Neural crest cell (in vitro differentiated cells): Measurements from ENCODE around the gene MRPL43. TPM values are rescaled to one million over a fixed set of nuclear protein-coding genes. Genes with fewer than 3 reads are reported as not detected.

Experiments used
- DNase-seq: peaks from one replicate; pipeline ENCODE4 v3.0.0; 2021; ENCODE audit warnings: low read depth, mixed read lengths, low spot score
- H3K27ac Mint-ChIP-seq: one replicate; pipeline ENCODE4 v1.8.0; 2021; ENCODE audit warnings: mild to moderate bottlenecking, mixed read lengths; ENCODE audit not compliant: unreplicated experiment
- H3K27me3 Mint-ChIP-seq: 2 replicates; pipeline ENCODE4 v1.8.0; 2021; ENCODE audit warnings: low read depth, mild to moderate bottlenecking, mixed read lengths
- H3K36me3 Mint-ChIP-seq: 2 replicates; pipeline ENCODE4 v1.8.0; 2021; ENCODE audit warnings: low read depth, mild to moderate bottlenecking, mixed read lengths
- H3K4me1 Mint-ChIP-seq: 2 replicates; pipeline ENCODE4 v1.8.0; 2021; ENCODE audit warnings: mixed read lengths
- H3K4me3 Mint-ChIP-seq: one replicate; pipeline ENCODE4 v1.8.0; 2021; ENCODE audit warnings: mild to moderate bottlenecking, mixed read lengths
- H3K9me3 Mint-ChIP-seq: 2 replicates; pipeline ENCODE4 v1.8.0; 2021; ENCODE audit warnings: mixed read lengths
- CTCF ChIP-seq: fragments of 200-600 bp; sonication (generic); conservative IDR thresholded peaks from 2 replicates; pipeline ENCODE4 v1.5.0; 2021; ENCODE audit warnings: antibody characterized with exemption, mild to moderate bottlenecking
- total RNA-seq: library from RNA; stranded (reverse); gene quantifications from 2 replicates; pipeline ENCODE4 v1.2.1, GENCODE V29; 2021

Gene MRPL43
- total RNA-seq, 1 donor from 2014 or later = 64.0 TPM

GRCh38 chr10:101018118-101018599 lies 30.9 kb upstream of the MRPL43 start:
- no peak overlapping the region for H3K4me3 Mint-ChIP-seq
- peaks cover 73% of the 10 kb centered on the region for H3K27me3 Mint-ChIP-seq
- no peaks in the 10 kb centered on the region for H3K36me3 Mint-ChIP-seq
- no peak for DNase-seq
- H3K27ac Mint-ChIP-seq = no peak overlapping the region
- H3K9me3 Mint-ChIP-seq = no peaks in the 10 kb centered on the region
- no peak for TF ChIP-seq CTCF
- peaks cover 13% of the 10 kb centered on the region for H3K4me1 Mint-ChIP-seq

GRCh38 chr10:101016814-101017213 lies 29.5 kb upstream of the MRPL43 start:
- DNase-seq = no peak
- Mint-ChIP-seq H3K4me3 (no peak overlapping the region), H3K9me3 (no peaks in the 10 kb centered on the region), H3K4me1 (peaks cover 20% of the 10 kb centered on the region), H3K27ac (no peak overlapping the region), H3K27me3 (peaks cover 76% of the 10 kb centered on the region), H3K36me3 (no peaks in the 10 kb centered on the region)
- no peak for TF ChIP-seq CTCF

GRCh38 chr10:101015582-101015973 lies 28.3 kb upstream of the MRPL43 start:
- Mint-ChIP-seq H3K4me3 (no peak overlapping the region), H3K9me3 (no peaks in the 10 kb centered on the region), H3K27me3 (peaks cover 65% of the 10 kb centered on the region), H3K27ac (no peak overlapping the region), H3K36me3 (no peaks in the 10 kb centered on the region), H3K4me1 (peaks cover 20% of the 10 kb centered on the region)
- no peak for DNase-seq
- TF ChIP-seq CTCF = no peak

GRCh38 chr10:101014966-101015581 lies 27.8 kb upstream of the MRPL43 start:
- no peak for TF ChIP-seq CTCF
- Mint-ChIP-seq H3K27me3 (peaks cover 60% of the 10 kb centered on the region), H3K36me3 (no peaks in the 10 kb centered on the region), H3K27ac (peak overlapping the region; percentile 62), H3K4me3 (no peak overlapping the region), H3K4me1 (peaks cover 20% of the 10 kb centered on the region), H3K9me3 (no peaks in the 10 kb centered on the region)
- DNase-seq = no peak

GRCh38 chr10:101014230-101014884 lies 27.1 kb upstream of the MRPL43 start:
- Mint-ChIP-seq H3K27ac (no peak overlapping the region), H3K9me3 (no peaks in the 10 kb centered on the region), H3K36me3 (no peaks in the 10 kb centered on the region), H3K4me3 (no peak overlapping the region), H3K27me3 (peaks cover 56% of the 10 kb centered on the region), H3K4me1 (peaks cover 21% of the 10 kb centered on the region)
- DNase-seq = peak; percentile 92
- TF ChIP-seq CTCF = peak; percentile 82
